Measurements from ENCODE around the gene KDM6B.

The KDM6B gene

DNA sequence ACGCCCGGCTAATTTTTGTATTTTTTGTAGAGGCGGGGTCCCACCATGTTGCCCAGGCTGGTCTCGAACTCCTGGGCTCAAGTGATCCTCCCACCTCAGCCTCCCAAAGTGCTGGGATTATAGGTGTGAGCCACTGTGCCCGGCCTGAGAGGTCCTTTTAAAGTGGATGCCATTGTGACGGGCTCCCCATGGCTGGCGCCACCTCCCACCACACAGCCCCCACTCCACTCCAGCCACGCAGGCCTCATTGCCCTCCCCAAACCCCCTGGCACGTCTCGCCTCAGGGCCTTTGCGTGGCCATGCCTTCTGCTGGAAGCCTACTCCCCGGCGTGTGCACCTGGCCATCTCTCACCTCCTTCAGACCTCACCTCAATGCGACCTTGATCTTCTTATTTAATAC, 11.9 kb upstream of the KDM6B start:
- no peak for DNase-seq

DNA sequence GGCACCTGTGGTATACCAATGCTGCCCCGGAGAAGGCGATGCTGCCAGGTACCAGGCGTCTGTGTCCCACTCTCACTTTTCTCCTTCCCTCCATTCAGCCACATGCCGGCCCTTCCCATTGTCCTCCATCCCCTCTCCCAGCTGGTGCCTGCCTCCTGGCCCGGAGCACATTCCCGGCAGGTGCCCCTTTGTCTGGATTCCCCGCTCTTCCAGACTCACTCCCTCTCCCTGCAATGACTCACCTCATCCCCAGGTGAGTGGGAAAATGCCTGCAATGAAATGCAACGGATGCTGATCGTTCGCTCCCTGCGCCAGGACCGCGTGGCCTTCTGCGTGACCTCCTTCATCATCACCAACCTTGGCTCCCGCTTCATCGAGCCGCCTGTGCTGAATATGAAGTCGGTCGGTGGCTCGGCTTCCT, 10.4 kb upstream of the KDM6B start:
- no peak for DNase-seq

DNA sequence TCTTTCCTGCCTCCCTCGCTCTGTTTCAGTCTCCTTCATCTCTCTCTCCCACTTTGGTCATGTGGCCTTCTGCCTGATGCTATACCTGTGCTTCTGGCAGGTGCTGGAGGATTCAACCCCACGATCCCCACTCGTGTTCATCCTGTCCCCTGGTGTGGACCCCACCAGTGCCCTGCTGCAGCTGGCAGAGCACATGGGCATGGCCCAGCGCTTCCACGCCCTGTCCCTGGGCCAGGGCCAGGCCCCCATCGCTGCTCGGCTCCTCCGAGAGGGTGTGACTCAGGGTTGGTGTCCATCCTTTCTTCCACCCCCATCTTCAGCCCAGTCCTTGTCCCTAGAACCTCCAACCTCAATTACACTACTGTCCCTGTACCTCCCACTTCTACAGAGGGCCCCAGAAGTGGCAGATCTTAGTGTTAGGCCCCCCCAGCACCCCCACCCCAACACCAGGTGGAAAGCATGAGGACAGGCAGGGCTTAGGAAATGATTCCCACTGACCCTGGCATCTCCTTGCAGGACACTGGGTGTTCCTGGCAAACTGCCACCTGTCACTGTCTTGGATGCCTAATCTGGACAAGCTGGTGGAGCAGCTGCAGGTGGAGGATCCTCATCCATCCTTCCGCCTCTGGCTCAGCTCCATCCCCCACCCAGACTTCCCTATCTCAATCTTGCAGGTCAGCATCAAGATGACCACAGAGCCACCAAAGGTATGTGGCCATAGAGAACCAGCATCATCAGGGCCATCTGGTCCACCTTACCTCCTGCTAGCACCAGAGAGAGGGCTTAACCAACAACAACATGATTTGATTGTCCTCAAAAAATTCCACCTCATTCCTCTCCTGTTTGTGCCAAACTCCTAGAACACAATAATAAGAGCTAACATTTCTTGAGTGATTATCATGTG, 9.7 kb upstream of the KDM6B start:
- DNase-seq: no peak

DNA sequence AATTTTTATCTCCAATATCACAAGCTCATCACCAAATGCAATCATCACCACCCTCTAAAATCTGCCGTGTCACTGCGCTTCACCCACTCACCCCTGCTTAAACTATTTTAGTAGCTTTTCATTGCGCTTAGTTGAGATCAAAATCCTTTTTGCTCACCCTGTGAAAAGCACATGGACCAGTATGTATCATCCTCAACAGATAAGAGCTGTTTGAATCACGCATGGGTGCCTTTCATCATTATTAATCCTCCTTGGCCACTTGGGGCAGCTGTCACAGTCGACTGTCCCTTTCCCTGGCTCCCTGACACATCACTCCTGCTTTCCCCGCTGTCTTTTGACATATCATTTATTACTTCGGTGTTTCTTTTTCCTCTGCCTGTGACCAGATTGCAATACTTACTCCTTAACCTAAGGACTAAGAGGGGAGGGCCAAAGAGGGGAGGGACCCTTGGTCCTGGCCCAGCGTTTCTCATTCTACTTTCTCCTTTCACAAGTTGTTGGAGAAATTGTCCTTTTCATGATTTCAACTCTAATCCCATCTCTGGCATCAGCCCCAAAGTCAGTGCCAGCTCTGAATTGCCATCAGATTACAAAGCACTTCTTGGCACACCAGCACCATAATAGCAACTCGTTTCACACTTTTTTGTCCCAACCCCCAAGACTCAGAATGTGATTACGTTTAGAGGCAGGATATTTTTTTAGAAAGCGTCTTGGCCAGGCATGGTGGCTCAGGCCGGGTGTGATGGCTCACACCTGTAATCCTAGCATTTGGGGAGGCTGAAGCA, 8.6 kb upstream of the KDM6B start:
- no peak for DNase-seq

DNA sequence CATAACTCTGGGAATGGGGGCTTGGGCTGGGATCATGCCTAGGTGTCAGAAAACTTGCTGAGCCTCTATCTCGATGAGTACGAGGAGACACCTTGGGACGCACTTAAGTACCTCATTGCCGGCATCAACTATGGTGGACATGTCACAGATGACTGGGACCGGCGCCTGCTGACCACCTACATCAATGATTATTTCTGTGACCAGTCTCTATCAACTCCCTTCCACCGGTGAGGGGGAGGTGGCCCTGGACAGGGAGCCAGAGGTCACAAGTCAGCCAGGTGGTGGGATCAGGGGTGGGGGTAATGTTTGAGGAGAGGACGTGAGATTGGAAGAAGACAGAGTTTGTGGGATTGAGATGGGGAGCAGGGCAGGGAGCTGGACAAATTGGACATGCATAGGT, 3.4 kb upstream of the KDM6B start:
- no peak for DNase-seq

DNA sequence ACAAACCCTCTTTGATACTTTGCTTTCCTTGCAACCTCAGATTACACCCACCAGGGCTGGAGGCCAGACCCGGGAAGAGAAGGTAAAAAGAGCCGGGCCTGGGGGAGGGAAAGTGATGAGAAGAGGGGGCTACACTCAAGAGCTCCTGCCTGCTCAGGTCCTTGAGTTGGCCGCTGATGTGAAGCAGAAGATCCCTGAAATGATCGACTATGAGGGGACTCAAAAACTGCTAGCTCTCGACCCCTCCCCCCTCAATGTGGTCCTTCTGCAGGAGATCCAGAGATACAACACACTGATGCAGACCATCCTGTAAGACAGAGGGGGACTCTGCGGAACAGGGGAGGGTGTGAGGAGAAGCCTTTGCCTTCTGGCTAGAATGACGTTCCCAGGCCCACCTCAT, 2.8 kb upstream of the KDM6B start:
- DNase-seq: no peak

DNA sequence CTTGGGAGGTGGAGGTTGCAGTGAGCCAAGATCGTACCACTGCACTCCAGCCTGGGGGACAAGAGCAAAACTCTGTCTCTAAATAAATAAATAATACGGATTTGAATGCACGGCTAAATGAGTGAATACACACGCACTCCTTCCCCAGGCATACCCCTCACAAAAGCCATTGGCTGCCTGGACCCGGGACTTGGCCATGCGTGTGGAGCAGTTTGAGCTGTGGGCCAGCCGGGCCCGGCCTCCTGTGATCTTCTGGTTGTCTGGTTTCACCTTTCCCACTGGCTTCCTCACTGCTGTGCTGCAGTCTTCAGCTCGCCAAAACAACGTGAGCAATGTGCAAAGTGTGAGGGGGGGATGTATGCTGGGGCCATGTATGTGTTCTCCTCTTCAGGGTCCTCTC, 1.6 kb upstream of the KDM6B start:
- DNase-seq: no peak

DNA sequence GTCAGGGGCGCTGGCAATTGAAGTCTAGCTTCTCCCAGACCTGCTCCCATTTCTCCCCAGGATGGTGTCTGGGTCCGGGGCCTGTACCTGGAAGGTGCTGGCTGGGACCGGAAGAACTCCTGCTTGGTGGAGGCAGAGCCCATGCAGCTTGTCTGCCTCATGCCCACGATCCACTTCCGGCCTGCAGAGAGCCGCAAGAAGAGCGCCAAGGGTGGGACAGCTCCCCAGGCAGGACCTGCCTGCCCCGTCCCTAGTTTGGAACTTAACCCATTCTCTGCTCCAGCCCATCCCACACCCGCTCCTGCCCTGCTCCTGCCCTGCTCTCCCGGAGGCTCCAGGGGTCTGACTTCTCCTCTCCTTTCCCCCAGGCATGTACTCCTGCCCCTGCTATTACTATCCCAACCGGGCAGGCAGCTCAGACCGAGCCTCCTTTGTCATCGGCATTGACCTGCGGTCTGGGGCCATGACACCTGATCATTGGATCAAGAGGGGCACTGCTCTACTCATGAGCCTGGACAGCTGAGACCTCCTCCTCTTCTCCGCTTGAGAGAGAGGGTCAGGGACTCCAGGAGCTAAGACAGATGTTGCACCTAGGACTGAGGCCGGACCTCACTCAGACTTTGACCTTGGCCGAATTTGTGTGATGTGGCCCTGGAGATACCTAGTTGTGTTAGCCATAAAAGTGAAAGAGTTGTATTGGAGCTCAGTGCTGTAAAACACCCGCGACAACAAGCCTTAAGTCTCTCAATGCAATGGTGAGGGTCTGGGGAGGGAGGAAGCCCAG, 814 bp upstream of the KDM6B start:
- DNase-seq: no peak

DNA sequence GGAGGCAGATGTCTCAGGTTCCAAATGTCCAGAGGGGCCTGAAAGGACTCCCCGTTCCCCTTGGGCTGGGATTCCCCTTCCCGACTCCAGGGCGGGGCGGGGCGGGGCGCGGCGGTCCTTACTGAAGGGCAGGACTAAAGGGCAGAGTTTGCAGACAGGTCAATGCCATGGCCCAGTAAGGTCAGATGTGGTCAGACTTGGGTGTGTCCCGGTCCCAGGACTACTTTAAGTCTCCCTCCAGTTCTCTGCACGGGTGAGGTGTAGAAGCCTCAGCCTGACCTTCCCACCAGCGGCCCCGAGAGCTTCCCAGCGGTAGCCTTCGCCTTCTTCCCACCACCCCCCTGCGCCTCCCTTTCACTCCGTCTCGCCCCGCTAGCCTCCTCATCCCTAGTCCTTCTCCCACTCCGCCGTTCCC, 532 bp downstream of the KDM6B start:
- no peak for DNase-seq

DNA sequence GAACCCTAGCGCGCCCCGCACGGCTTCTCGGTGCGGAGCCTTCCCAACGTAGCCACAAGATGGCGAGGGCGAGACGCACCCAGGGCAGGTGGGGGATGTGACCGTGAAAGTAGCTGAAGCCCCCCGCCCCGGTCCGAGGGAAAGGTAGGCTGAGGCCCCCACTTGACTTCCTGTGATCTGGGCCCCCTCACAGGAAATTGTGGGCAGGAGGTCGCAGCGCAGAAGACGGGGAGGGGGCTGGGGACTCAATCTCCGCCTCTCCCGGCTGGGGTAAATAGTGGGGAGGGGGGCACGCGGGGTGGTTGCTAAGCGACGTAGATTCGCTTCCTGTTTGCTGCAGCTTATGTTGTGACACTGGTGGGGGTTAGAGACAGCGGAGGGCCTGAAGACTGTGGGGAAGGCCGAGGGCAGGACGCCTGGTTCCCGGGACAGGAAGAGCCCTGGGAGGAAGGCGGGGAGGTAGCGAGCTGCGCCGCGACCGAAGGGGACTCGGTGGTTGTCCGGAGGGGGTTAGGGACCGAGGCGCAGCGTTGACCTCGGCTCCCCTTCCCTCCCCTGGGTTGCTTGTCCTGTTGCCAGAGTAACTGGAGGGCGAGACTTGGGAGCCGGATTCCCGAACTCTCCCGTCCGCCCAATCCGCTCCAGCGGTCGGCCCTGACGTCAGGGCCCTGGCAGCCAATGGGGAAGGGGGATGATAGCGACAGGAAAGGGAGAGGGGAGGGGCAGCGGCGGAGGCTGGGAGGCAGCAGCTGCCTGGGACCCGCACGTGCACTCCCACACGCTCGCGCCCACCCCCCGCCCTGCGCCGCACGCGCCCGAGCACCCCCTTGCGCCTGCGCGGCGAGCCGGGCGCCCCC, 1.2 kb downstream of the KDM6B start:
- peak; percentile 99 for DNase-seq

DNA sequence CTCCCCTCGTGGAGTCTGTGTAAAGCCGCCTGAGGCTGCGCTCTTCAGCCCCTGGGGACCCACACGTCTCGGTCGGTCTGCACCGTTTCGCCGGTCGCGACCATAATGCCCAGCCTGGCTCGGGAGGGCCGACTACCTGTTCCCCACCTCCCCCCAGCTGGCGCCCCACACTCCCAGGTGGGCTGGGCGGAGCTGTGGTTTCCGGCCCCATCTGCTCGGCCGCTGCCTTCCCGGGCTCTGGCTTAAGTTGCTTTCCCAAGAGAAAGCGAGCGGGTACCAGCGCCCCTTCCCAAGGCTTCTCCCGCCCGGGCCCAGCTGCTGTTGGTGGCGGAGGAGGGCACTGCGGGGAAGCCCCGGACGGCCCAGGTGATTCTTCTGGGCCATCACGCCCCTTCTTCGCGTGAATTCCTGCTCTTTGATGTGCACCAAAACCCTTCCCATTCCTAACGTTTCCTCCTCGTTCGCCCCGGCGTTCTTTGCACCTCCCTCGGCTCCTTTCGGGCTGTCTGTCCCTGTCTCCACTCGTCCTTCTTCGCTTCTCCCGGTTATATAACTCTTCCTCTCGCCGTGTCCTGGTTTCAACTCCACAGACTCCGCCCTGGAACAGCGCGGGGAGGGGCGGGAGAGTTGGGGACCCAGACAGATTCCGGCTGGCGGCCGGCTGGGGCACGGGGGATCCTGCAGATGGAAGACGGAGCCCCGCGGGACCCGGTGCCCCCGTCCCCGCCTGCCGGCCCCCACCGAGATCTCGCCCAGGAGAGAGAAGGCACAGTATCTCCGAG, 2.0 kb downstream of the KDM6B start:
- DNase-seq: peak; percentile 59

DNA sequence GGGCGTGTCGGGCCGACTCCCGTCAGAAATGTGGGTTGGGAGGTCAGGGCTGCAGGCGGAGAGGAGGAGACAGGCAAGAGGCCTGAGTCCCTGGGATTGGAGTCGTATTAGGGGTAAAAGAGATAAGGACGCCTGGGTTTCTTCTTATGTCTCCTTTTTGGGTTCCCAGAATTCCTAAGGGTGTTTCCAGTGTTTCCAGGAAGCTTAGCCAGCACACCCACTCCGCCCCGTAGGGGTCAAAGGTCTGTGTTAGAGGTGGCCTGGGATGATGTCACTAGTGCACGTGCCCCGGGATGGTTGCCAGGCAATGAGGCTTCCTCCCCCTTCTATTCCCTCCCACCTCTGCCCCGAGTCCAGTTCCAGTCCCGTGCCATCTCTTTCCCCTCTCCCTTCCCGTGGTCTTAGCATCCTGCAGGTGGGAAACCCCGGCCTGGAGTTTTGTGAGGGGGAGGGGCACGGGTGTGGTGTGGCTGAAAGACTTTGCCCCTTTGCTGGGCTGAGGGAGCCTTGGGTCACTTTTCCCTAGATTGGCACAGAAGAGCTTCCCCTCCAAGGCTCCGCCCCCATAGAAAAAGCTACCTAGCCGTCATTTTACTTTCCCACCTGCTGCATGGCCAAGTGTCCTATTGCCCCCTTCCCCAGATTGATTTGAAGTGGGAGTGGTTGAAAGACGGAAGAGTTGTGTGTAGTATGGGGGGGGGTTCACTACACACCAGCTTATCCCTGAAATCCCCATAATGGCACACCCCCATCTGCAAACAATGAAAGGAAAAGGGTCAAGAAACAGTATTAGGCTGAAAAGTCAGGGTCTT, 2.8 kb downstream of the KDM6B start:
- peak; percentile 82 for DNase-seq

DNA sequence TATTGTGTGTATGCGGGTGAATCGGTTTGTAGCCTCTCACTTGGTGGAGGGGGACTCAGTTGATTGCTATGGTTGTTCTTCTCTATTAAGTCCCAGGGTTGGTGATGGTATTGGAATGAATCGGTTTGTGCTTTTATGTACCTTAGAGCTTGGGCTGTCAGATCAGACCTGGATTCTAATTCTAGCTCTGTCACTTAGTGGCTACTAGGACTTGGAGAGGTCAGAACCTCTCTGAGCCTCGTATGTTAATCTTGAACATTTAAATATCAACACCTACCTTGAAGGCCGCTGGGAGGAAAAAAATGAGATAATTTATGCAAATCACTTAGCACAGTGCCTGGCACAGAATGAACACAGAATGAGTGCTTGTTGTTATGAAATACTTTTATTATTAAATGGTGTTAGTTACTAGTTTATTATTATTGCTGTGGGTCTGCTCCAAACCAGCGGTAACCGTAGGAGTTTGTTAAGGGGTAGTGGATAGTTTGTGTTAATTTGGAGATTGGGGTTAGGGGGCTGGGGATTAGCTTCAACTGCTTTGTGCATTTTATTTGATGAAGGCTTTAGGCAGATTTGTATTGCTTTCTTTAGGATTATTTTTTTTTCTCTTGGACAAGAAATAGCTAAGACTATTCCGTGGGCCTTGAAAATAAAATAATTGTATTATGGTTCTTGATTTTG, 3.5 kb downstream of the KDM6B start:
- no peak for DNase-seq

DNA sequence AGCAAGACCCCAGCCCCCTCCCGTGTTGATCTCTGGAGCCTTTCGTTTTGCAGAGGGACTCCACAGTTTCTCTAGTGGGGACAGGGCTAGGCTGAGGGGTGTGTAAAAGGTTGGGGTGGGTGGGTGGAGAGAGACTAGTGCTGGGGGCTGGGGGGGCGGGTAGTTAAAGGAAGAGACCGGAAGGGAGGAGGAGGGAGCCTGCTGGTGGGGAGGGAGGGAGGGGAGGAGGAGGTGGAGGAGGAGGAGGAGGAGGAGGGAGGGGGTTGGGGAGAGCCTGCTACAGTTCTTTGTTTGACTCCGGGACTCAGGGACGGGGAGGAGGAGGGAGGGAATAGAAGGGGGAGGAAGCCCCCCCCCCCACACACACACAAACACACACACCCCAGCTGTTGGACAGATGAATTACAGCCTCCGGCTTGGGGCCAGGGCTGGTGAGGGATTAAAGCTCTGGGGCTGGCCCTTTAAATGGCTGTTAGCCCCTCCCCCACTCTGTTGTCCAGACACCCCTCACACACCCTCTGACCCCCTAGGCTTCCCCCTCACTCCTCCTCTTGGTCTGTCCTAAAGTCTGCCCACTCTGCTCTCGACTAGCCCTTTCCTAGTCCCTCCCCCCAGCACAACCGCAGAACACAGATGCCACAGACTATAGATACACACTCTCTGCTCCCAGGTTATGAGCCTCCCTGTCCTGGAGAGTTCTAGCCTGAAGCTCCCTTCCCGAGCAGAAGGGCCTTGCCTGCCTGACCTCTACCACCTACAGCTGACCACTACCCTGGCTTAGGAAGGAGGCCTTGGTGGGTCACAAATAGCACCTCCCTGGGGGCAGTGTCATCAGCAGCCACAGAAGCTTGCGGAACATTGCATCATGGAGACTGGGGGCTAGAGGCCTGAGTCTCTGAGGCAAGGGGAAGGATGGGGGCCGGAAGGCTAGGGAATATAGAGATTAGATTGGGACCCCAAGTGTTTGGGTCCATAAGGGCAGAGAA, 4.4 kb downstream of the KDM6B start:
- DNase-seq: peak; percentile 26

DNA sequence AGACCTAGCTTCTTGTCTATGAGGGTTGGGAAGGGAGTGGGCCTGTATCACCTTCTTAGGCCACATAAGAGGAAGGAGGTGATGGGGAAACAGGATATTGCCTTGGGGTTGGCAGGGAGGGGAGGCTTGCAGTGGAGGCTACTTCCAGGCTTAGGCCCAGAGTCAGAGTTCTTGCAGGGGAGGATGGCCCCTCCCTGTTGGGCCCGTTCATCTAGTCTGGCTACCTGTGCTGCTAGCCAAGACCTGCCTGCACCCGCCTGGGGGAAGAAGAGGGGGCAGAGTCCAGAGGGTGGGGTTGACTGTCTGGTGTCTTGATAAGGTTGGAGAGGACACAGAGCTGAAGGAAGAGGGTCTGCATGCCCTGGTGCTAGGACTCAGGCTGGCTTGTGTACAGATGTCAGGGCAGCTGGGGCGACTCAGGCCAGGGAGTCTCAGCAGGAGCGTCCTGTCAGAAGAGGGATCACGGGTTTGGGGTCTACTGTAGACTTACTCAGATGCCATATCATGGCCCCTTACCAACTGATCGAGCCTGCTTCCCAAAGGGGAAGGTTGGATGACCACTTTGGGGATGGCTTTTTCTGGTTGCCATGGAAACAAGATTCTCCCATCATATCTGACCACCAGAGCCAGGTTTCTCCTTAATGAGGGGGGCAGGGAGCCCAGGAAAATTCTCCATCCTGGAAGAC, 5.3 kb downstream of the KDM6B start:
- no peak for DNase-seq

DNA sequence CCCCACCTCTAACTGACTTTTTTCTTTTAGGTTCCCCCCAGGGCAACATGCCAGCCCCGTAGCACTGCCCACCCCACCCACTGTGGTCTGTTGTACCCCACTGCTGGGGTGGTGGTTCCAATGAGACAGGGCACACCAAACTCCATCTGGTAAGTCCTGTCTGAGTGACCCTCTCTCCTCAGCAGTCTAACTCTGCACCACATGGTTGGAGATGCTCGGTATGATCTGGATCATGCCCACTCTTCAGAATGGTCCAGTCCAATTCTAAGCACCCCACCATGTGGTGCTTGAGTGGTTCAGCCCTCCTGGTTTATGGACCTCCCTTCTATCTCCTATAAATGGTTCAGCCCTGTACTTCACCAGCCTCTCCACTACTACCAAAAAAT, 5.9 kb downstream of the KDM6B start:
- DNase-seq: no peak

DNA sequence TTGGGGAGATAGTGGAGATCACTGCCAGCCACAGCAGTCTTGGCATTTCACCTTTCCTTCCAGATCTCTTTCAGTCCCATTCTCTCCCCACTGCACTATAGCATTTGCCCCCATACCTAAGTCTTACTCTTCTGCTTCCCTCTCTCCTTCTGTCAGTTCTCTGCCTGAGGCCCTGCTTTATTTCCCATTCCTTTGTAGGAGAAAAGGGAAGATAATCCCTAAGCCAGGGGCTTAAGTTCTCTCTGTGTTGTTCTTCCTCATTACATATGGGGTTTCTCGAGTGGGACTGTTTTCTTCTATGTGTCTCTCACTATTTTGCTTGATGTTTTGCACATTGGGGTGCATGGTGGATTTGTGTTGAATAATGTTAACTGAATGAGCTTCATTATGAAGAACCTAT, 6.4 kb downstream of the KDM6B start:
- DNase-seq: no peak

DNA sequence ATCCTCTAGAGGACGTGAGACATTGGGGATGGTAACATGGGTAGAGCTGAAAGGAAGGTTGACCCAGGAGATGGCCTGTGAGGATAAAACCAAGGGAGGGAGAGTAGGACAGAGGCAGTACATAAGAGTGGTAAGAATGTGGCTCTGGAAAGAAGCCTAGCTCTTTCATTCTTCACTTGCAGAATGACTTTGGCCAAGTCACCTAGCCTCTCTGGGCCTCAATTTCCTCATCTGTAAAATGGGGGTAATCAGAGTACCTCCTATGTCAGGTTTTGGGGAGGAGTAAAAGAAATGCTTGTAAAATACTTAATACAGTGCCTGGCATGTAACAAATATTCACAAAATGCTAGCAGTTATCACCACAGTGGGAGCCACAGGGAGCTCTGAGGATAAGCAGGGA, 6.9 kb downstream of the KDM6B start:
- DNase-seq: no peak

Measured in NCI-H226 (cell line).